Measurements from ENCODE around the gene RHCE.

Gene RHCE

GRCh38 chr1:25341746-25342145 is 78.9 kb downstream of the RHCE start:
- TF ChIP-seq GATA3 (IDR thresholded peaks at IDR 0.05; ENCODE audit: low read depth, low read length) (no peak), GATA2 (IDR thresholded peaks at IDR 0.05; ENCODE audit: low read depth, low read length) (no peak)

GRCh38 chr1:25338986-25339385 is 81.6 kb downstream of the RHCE start:
- TF ChIP-seq GATA2 (IDR thresholded peaks at IDR 0.05; ENCODE audit: low read depth, low read length) (no peak), GATA3 (IDR thresholded peaks at IDR 0.05; ENCODE audit: low read depth, low read length) (no peak)

GRCh38 chr1:25338188-25338981 is 82.2 kb downstream of the RHCE start, which contains the start of gene TMEM50A:
TMEM50A (plus strand) TSS chr1:25338334; CDS start chr1:25340487, 2,153 bp downstream.
- no peak for TF ChIP-seq GATA3 (IDR thresholded peaks at IDR 0.05; ENCODE audit: low read depth, low read length)
- no peak for TF ChIP-seq GATA2 (IDR thresholded peaks at IDR 0.05; ENCODE audit: low read depth, low read length)
